Stimulated activated CD4-positive, alpha-beta T cell treated with anti-CD3 and anti-CD28 coated beads, Interleukin-2, amount 100 ng/mL, for 4 hours (primary cell): ENCODE data around the gene IFI27L1.

Experiments used
- DNase-seq: peaks from one replicate; pipeline ENCODE4 v3.0.0-alpha.2; 2020; ENCODE audit warnings: low read depth

The IFI27L1 gene

GRCh38 chr14:94113908-94114588 lies 32.9 kb downstream of the IFI27L1 start:
- DNase-seq, result no peak

- DNase-seq, result no peak
Observed at GRCh38 chr14:94114589-94115057, 33.5 kb downstream of the IFI27L1 start.

- no peak for DNase-seq
Observed at GRCh38 chr14:94115058-94115591, 34.0 kb downstream of the IFI27L1 start.

GRCh38 chr14:94115631-94116030 lies 34.5 kb downstream of the IFI27L1 start:
- no peak for DNase-seq

- no peak for DNase-seq
Observed at GRCh38 chr14:94116701-94117100, 35.6 kb downstream of the IFI27L1 start.

GRCh38 chr14:94117856-94118255 lies 36.7 kb downstream of the IFI27L1 start:
- no peak for DNase-seq

- DNase-seq, result no peak
Observed at GRCh38 chr14:94119071-94119470, 38.0 kb downstream of the IFI27L1 start.

- no peak for DNase-seq
Observed at GRCh38 chr14:94120667-94121340, 39.7 kb downstream of the IFI27L1 start.

- DNase-seq, result no peak
Observed at GRCh38 chr14:94121485-94121884, 40.4 kb downstream of the IFI27L1 start.

GRCh38 chr14:94122438-94122837 lies 41.3 kb downstream of the IFI27L1 start:
- DNase-seq, result no peak

- no peak for DNase-seq
Observed at GRCh38 chr14:94123296-94123695, 42.2 kb downstream of the IFI27L1 start.

GRCh38 chr14:94123868-94124267 lies 42.8 kb downstream of the IFI27L1 start:
- DNase-seq, result no peak

- DNase-seq, result no peak
Observed at GRCh38 chr14:94124582-94125377, 43.7 kb downstream of the IFI27L1 start.

- no peak for DNase-seq
Observed at GRCh38 chr14:94125659-94126418, 44.7 kb downstream of the IFI27L1 start.

- no peak for DNase-seq
Observed at GRCh38 chr14:94126419-94126677, 45.2 kb downstream of the IFI27L1 start.

GRCh38 chr14:94126800-94127199 lies 45.7 kb downstream of the IFI27L1 start:
- DNase-seq, result no peak

- no peak for DNase-seq
Observed at GRCh38 chr14:94127330-94127729, 46.2 kb downstream of the IFI27L1 start.

- DNase-seq, result no peak
Observed at GRCh38 chr14:94128216-94128839, 47.2 kb downstream of the IFI27L1 start.

GRCh38 chr14:94129111-94129757 lies 48.1 kb downstream of the IFI27L1 start, which contains the start of gene IFI27L2:
Gene IFI27L2, minus strand, starts transcription at chr14:94129604. Its CDS starts 40 bp downstream, at chr14:94129564.
- peak; percentile 49 for DNase-seq

GRCh38 chr14:94129758-94130414 lies 48.8 kb downstream of the IFI27L1 start:
- DNase-seq, result no peak
